GM12878 (cell line): ENCODE results near the gene TNRC18. TPM values are rescaled to one million over a fixed set of nuclear protein-coding genes. Genes with fewer than 3 reads are reported as not detected.

Experiments
- BCLAF1 ChIP-seq: fragments of 450-650 bp; IDR thresholded peaks from 2 replicates; pipeline ENCODE4 v1.6.1; 2017; ENCODE audit warnings: antibody characterized with exemption, mild to moderate bottlenecking, moderate library complexity
- DPF2 ChIP-seq: fragments of 450-650 bp; IDR thresholded peaks from 2 replicates; pipeline ENCODE4 v1.6.1; 2017; ENCODE audit warnings: mild to moderate bottlenecking
- MAX ChIP-seq: IDR thresholded peaks from 2 replicates; pipeline ENCODE4 v1.6.1; 2012; ENCODE audit warnings: low read depth, low read length, improper control_type of control experiment
- MLLT1 ChIP-seq: fragments of 450-650 bp; IDR thresholded peaks from 2 replicates; pipeline ENCODE4 v1.6.1; 2016; ENCODE audit warnings: mild to moderate bottlenecking
- PKNOX1 ChIP-seq: fragments of 450-650 bp; IDR thresholded peaks from 2 replicates; pipeline ENCODE4 v1.6.1; 2016; ENCODE audit warnings: mild to moderate bottlenecking
- polyA plus RNA-seq, 11 experiments: library from polyadenylated mRNA; depleted of rRNA in 4 of 11; unstranded in 6 of 11; stranded (reverse) in 5 of 11; fragments of >200 nt; fragmentation: Nextera tagmentation in 4 of 11; fragmentation: Illumina TruSeq in 1 of 11; extraction: Ambion mirVana in 4 of 11; extraction: Trizol in 1 of 11; gene quantifications; 1 replicate in 1 of 11; 2 replicates in 10 of 11; pipeline versions ENCODE4 v1.2.1 to v1.2.3, GENCODE V29; 2011 to 2016; ENCODE audit warnings: inconsistent platforms in 2 of 11, missing spikeins in 2 of 11, low read depth in 1 of 11
- total RNA-seq, 4 experiments: library from RNA; depleted of rRNA in 3 of 4; stranded (reverse); fragments of >200 nt in 3 of 4; fragmentation: Illumina TruSeq in 1 of 4; extraction: Trizol in 1 of 4; gene quantifications; 2 replicates each; pipeline versions ENCODE4 v1.2.1 to v1.2.3, GENCODE V29; 2013 to 2021

TNRC18 gene
- total and polyA plus RNA-seq, 10 of the 15 experiments (the other 5 are each of a cell fraction or from before 2014, with no cell fraction given) = 0.02 to 31.7 (median 5.4) TPM

- TF ChIP-seq MLLT1 (peak; percentile 45; the same call in 1 of the 2 replicates), MAX (no peak), PKNOX1 (peak; percentile 92), DPF2 (0 out of 2 replicates have a peak, but pooled peaks have one; percentile 19), BCLAF1 (no peak)
Observed at GRCh38 chr7:5423976-5424748, 528 bp upstream of the TNRC18 start (continued).
